Esophagus (tissue), 2 donors: ENCODE measurements around the gene MAPRE2. TPM values are rescaled to one million over a fixed set of nuclear protein-coding genes. Genes with fewer than 3 reads are reported as not detected.

Source experiments
- H3K27ac ChIP-seq, 2 donors: one replicate each; pipeline ENCODE4 v1.5.1; 2013; ENCODE audit warnings: low read depth in 2 of 2, mild to moderate bottlenecking in 2 of 2, inconsistent platforms in 1 of 2, low read length in 1 of 2, moderate library complexity in 1 of 2
- H3K27me3 ChIP-seq, 2 donors: one replicate each; pipeline ENCODE4 v1.6.1; 2013; ENCODE audit warnings: low read length in 2 of 2, control low read depth in 1 of 2, mild to moderate bottlenecking in 1 of 2; ENCODE audit not compliant: insufficient read depth in 2 of 2, control insufficient read depth in 1 of 2
- H3K36me3 ChIP-seq, 2 donors: one replicate each; pipeline ENCODE4 v1.6.1; 2013; ENCODE audit warnings: low read length in 1 of 2; ENCODE audit not compliant: control insufficient read depth in 2 of 2, insufficient read depth in 2 of 2
- H3K4me1 ChIP-seq, 2 donors: one replicate each; pipeline ENCODE4 v1.6.1; 2013; ENCODE audit warnings: low read length in 1 of 2; ENCODE audit not compliant: control insufficient read depth in 2 of 2, insufficient read depth in 2 of 2
- H3K4me3 ChIP-seq, 2 donors: one replicate each; pipeline ENCODE4 v1.5.1; 2013; ENCODE audit warnings: low read length in 2 of 2, mild to moderate bottlenecking in 2 of 2, low read depth in 1 of 2, moderate library complexity in 1 of 2
- H3K9me3 ChIP-seq, 2 donors: one replicate each; pipeline ENCODE4 v1.6.1; 2013; ENCODE audit warnings: mild to moderate bottlenecking in 2 of 2, low read depth in 1 of 2, low read length in 1 of 2, moderate library complexity in 1 of 2; ENCODE audit not compliant: control insufficient read depth in 2 of 2, insufficient read depth in 1 of 2
- WGBS, 2 donors: extraction: QIAGEN DNeasy Blood & Tissue Kit; methylation state at CpG; one replicate each; pipeline ENCODE4 v1.1.7; 2013; 5-methylcytosine and 5-hydroxymethylcytosine counted together
- polyA plus RNA-seq, 2 donors: library from polyadenylated mRNA; stranded (reverse); fragments of 200-250 nt; gene quantifications; one replicate each; pipeline ENCODE4 v1.2.3, GENCODE V29; 2013
- donor health status: healthy with polysubstance abuse.
- donor health status: Bipolar disorder and iron deficiency.

Gene MAPRE2
- polyA plus RNA-seq, 2 donors = 2.4 to 3.5 TPM

DNA sequence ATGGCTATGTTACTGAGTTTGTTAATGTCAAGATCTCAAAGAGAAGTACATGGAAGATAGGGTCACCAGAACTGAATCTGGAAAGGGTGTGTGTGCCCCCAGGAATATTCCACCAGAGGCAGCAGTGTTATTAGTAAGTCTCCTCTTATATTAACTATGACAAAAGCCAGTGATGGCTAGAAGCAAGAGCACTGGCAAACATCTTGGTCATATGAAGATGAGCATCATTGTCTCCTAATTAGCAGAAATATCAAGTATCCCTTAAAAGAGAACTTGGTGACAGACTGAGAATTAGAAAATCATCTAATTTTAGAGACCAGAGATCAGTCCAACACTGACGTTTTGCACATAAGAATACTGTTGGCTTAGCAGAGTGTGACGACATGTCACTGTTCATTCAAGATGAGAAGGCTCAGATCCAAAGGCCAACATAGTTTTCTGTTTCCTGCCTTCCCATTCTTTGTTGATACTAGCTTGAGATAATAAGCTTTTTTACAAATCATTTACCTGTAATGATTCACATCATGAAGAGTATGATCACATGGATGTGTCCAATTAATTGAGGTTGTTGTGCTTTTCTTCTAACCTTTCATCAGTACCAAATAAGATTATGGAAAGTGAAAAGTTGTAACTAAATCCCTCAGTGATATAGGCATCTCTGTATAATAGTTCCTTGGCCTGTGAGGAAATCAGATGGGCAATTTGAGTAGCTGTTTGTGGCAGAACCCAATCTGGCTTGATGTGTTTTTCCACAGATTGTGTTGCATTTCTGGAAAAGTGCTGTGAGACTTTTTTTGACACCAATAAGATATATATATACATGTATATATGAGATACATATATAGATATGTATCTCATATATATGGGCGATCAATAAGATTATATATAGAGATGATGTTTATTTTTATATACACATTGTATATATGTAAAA is 44.5 kb downstream of the MAPRE2 start:
- H3K36me3 ChIP-seq = no peaks in the 10 kb centered on the region
- no peak overlapping the region for H3K4me3 ChIP-seq
- 63 to 70% methylated on average over 3 of the region's 3 CpGs for WGBS, 2 donors
- H3K9me3 ChIP-seq = no peaks in the 10 kb centered on the region
- no peaks in the 10 kb centered on the region for H3K27me3 ChIP-seq
- no peak overlapping the region for H3K27ac ChIP-seq
- H3K4me1 ChIP-seq = no peaks in the 10 kb centered on the region

DNA sequence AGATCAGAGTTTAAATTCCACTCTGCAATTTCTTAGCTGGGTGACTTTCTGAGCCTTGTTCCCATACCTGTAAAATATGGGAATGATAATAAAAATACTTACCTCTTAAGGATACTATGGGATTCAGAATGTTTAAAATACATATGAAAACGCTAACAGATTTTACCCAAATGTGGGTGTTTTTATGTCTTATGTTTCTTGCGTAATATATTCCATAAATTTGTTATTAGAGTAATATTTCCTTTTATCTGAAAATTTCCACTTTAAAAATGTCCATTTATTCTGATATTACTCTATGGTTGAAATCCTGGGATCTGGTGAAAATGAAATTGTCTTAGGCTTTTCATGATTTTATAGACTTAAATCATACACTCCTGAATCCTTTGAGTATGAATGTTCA is 45.5 kb downstream of the MAPRE2 start:
- WGBS, 2 donors = 96 to 99% methylated on average over 2 of the region's 2 CpGs
- Histone ChIP-seq H3K27ac (no peak overlapping the region), H3K9me3 (no peaks in the 10 kb centered on the region), H3K4me3 (no peak overlapping the region), H3K4me1 (no peaks in the 10 kb centered on the region), H3K27me3 (no peaks in the 10 kb centered on the region), H3K36me3 (no peaks in the 10 kb centered on the region)

DNA sequence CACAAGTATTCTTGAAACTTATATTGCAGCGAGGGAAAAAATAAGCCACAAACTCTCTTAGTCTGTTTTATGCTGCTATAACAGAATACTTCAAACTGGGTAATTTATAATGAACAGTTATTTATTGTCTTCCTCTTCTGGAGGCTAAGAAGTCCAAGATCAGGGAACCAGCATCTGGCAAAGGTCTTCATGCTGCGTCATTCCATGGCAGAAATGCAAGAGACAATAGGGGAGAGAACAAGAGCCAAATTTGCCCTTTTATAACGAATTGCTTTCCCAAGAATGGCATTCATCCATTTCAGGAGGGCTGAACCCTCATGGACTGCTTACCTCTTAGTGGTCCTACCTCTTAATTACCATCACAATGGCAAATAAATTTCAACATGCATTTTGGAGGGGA is 46.5 kb downstream of the MAPRE2 start:
- WGBS, 2 donors = 83 to 86% methylated on average over 3 of the region's 3 CpGs
- no peaks in the 10 kb centered on the region for H3K4me1 ChIP-seq
- H3K27ac ChIP-seq = no peak overlapping the region
- no peak overlapping the region for H3K4me3 ChIP-seq
- no peaks in the 10 kb centered on the region for H3K9me3 ChIP-seq
- H3K27me3 ChIP-seq = no peaks in the 10 kb centered on the region
- H3K36me3 ChIP-seq = no peaks in the 10 kb centered on the region

DNA sequence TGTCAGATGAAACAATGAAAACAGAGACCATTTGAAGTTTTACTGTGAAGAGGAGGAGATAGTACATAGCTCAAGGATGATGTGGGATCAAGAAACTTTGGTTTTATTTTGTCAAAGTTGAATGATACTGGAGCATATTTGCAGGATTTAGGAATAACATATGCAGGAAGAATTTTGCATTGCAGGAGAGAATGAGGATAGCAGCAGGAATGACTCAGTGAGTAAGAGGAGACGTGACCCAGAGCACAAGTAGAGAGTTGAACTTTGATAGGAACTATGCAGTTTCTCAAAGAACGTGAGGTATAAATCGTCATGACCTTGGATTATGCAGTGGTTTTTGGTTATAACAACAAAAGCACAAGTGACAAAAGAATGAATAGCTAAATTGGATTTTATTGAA is 47.7 kb downstream of the MAPRE2 start:
- Histone ChIP-seq H3K4me1 (no peaks in the 10 kb centered on the region), H3K27me3 (no peaks in the 10 kb centered on the region), H3K9me3 (no peaks in the 10 kb centered on the region), H3K27ac (no peak overlapping the region), H3K4me3 (no peak overlapping the region), H3K36me3 (no peaks in the 10 kb centered on the region)
- 92 to 93% methylated on average over 3 of the region's 3 CpGs for WGBS, 2 donors

DNA sequence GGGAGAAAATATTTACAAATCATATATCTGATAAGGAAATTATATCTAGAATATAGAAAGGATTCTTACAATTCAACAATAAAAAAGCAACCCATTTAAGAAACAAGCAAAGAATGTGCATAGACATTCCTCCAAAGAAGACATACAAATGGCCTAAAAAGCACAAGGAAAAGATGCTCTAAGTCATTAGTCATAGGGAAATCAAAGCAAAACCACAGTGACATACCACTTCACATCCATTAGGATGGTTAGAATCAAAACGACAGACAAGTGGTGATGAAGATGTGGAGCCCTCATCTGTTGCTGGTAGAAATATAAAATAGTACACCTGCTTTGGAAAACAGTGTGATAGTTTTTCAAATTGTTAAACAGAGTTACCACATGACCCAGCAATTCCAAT is 48.2 kb downstream of the MAPRE2 start:
- WGBS, 2 donors = 69 to 76% methylated on average over 1 of the region's 1 CpG
- no peaks in the 10 kb centered on the region for H3K4me1 ChIP-seq
- no peaks in the 10 kb centered on the region for H3K9me3 ChIP-seq
- no peaks in the 10 kb centered on the region for H3K27me3 ChIP-seq
- no peaks in the 10 kb centered on the region for H3K36me3 ChIP-seq
- no peak overlapping the region for H3K27ac ChIP-seq
- no peak overlapping the region for H3K4me3 ChIP-seq

DNA sequence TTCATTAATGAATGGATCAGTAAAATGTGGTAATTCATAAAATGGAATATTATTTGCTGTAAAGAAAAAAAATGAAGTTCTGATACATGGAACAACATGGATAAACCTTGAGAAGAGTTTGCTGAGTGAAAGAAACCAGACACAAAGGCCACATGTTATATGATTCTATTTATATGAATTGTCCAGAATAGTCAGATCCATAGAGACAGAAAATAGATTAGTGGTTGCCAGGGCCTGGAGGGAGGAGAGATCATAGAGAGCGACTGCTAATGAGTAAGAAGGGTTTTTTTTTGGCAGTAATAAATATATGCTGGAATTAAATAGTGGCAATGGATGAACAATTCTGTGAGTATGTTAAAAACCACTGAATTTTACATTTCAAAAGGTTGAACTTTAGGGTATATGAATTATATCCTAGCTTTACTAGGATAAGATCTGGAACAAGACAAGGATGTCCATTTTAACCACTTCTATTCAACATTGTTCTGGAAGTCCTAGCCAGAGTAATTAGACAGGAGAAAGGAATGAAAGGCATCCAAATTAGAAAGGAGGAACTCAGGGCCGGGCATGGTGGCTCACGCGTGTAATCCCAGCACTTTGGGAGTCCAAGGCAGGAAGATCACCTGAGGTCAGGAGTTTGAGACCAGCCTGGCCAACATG is 48.8 kb downstream of the MAPRE2 start:
- Histone ChIP-seq H3K36me3 (no peaks in the 10 kb centered on the region), H3K9me3 (no peaks in the 10 kb centered on the region), H3K27me3 (no peaks in the 10 kb centered on the region), H3K27ac (no peak overlapping the region), H3K4me3 (no peak overlapping the region), H3K4me1 (no peaks in the 10 kb centered on the region)
- 88 to 93% methylated on average over 4 of the region's 4 CpGs for WGBS, 2 donors

DNA sequence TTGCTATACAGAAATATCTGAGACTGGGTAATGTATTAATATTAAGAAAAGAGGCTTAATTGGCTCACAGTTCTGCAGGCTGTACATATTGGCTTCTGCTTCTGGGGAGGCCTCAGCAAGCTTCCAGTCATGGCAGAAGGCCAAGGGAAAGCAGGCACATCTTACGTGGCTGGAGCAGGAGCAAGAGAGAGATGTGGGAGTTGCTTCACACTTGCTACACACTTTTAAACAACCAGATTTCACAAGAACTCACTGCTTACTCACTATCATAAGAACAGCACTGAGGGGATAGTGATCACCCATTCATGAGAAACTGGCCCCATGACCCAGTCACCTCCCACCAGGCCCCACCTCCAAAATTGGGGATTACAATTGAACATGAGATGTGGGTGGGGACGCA is 50.6 kb downstream of the MAPRE2 start:
- Histone ChIP-seq H3K4me1 (no peaks in the 10 kb centered on the region), H3K9me3 (no peaks in the 10 kb centered on the region), H3K36me3 (no peaks in the 10 kb centered on the region), H3K27me3 (no peaks in the 10 kb centered on the region), H3K27ac (no peak overlapping the region), H3K4me3 (no peak overlapping the region)
- 88 to 89% methylated on average over 2 of the region's 2 CpGs for WGBS, 2 donors

DNA sequence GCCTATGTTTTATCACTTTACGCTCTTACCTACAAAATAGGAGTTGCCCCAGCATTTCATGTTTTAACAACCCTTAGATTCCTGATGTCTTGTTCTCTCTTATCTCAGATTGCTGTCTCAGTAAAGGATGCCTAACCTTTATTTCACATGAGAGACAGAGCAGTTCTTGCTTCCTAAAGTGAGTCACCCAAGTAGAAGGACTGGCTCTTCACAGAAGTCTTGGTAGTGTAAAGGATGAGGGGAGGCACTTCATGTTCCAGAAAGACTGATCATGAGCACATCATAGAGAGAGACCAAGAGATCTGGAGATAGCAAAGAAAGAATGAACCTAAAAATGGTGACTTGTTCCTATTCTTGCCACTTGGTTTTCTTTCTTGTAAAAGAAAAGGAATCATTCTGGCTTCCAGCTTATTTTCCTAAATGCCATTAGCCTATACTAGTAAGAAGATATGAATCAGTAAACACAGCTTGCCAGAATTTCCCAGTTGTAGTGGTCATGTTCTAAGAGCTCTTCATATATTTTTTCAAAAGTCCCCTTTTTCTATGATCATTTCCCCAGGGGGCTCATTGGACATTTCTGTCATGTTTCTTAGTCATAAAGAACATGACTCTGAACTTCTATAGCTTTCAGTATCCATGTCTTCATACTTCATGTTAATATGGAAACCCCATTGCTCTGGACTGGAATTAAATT is 54.9 kb downstream of the MAPRE2 start:
- Histone ChIP-seq H3K27me3 (no peaks in the 10 kb centered on the region), H3K9me3 (no peaks in the 10 kb centered on the region), H3K4me3 (no peak overlapping the region), H3K36me3 (no peaks in the 10 kb centered on the region), H3K4me1 (no peaks in the 10 kb centered on the region), H3K27ac (no peak overlapping the region)
- WGBS, 2 donors = 96 to 100% methylated on average over 1 of the region's 1 CpG

DNA sequence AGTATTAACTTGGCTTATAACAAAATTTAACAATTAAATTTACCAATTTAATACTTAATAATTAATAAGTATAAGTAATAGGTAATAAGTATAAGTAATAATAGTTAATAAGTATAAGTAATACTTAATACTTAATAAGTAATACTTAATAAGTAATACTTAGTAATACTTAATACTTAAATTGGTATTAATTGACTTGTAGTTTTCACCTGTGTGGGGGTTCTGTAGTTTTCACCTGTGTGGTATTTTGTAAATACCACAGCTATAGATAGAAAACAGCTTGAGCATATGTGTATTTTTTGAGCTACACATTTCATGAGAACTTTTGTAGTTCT is 55.4 kb downstream of the MAPRE2 start:
- H3K4me1 ChIP-seq = no peaks in the 10 kb centered on the region
- no peak overlapping the region for H3K27ac ChIP-seq
- H3K27me3 ChIP-seq = no peaks in the 10 kb centered on the region
- no peaks in the 10 kb centered on the region for H3K36me3 ChIP-seq
- H3K9me3 ChIP-seq = no peaks in the 10 kb centered on the region
- no peak overlapping the region for H3K4me3 ChIP-seq
